CD4-positive, alpha-beta T cell (primary cell): ENCODE data around the gene ZNF480. TPM values are rescaled to one million over a fixed set of nuclear protein-coding genes. Genes with fewer than 3 reads are reported as not detected.
"Not testable (repeated sequence)": the region's sequence is repeated elsewhere in the genome, so short reads cannot be mapped to it uniquely, and the experiment has no call there.

ENCODE experiments used
- ATAC-seq: fragments of 200-7000 bp; cut with Tn5 transposase; one replicate; pipeline ENCODE4 v1.10.0; 2022; ENCODE audit warnings: mild to moderate bottlenecking; ENCODE audit not compliant: poor library complexity
- CTCF ChIA-PET: fragments of 350-600 bp; sonication (Branson Sonifier 250); formaldehyde crosslinking; loops from one replicate; lab custom pipeline; 2021; ENCODE audit warnings: antibody characterized with exemption, inconsistent platforms; lab: Charles Lee
- POLR2A ChIA-PET: fragments of 350-600 bp; sonication (Branson Sonifier 250); formaldehyde crosslinking; loops from one replicate; lab custom pipeline; 2021; ENCODE audit warnings: antibody characterized with exemption, inconsistent platforms; lab: Charles Lee
- DNase-seq, 14 experiments: peaks; one replicate each; pipeline ENCODE4 v3.0.0-alpha.2; 2013 to 2020; ENCODE audit warnings: mixed read lengths in 2 of 14
- H3K27ac ChIP-seq, 2 donors: one replicate each; pipeline versions ENCODE4 v1.5.1 to v1.7.0; 2013; ENCODE audit warnings: low read length in 2 of 2, low read depth in 1 of 2, mild to moderate bottlenecking in 1 of 2
- H3K27me3 ChIP-seq, 2 experiments: 1 replicate in 1 of 2; 2 replicates in 1 of 2; pipeline versions ENCODE4 v1.6.1 to v1.7.0; 2013; ENCODE audit warnings: low read length in 2 of 2, control low read depth in 1 of 2, mild to moderate bottlenecking in 1 of 2, moderate library complexity in 1 of 2; ENCODE audit not compliant: insufficient read depth in 2 of 2, control insufficient read depth in 1 of 2
- H3K36me3 ChIP-seq: one replicate; pipeline ENCODE4 v1.6.1; 2013; ENCODE audit warnings: low read length, control low read depth; ENCODE audit not compliant: insufficient read depth
- H3K4me1 ChIP-seq: one replicate; pipeline ENCODE4 v1.6.1; 2013; ENCODE audit warnings: low read length, control low read depth; ENCODE audit not compliant: insufficient read depth
- H3K4me3 ChIP-seq: one replicate; pipeline ENCODE4 v1.5.1; 2013; ENCODE audit warnings: mild to moderate bottlenecking, low read length, moderate library complexity
- H3K9me3 ChIP-seq, 2 experiments: 1 replicate in 1 of 2; 2 replicates in 1 of 2; pipeline versions ENCODE4 v1.6.1 to v1.7.0; 2013; ENCODE audit warnings: low read length in 2 of 2, mild to moderate bottlenecking in 2 of 2, control low read depth in 1 of 2, moderate library complexity in 1 of 2; ENCODE audit not compliant: control insufficient read depth in 1 of 2, insufficient read depth in 1 of 2
- H3K27ac Mint-ChIP-seq: one replicate; pipeline ENCODE4 v1.8.0; 2020; ENCODE audit warnings: mixed read lengths
- H3K27me3 Mint-ChIP-seq: one replicate; pipeline ENCODE4 v1.8.0; 2021; ENCODE audit warnings: mixed read lengths
- H3K36me3 Mint-ChIP-seq: one replicate; pipeline ENCODE4 v1.8.0; 2021; ENCODE audit warnings: low read depth, mixed read lengths
- H3K4me1 Mint-ChIP-seq: one replicate; pipeline ENCODE4 v1.8.0; 2021; ENCODE audit warnings: low read depth, mixed read lengths
- H3K4me3 Mint-ChIP-seq: one replicate; pipeline ENCODE4 v1.8.0; 2020; ENCODE audit warnings: mild to moderate bottlenecking, mixed read lengths
- H3K9me3 Mint-ChIP-seq: one replicate; pipeline ENCODE4 v1.8.0; 2020; ENCODE audit warnings: mixed read lengths
- intact Hi-C, 2 experiments: fragments of 100-400 bp; cut with DNase I in 1 of 2; cut with micrococcal nuclease in 1 of 2; formaldehyde crosslinking; loops; one replicate each; pipeline versions ENCODE4 v1.15.1 to v1.9.0; 2023 to 2025; cut with DNase I, micrococcal nuclease
- total RNA-seq, 174 experiments: library from RNA in 2 of 174; stranded (reverse) in 2 of 174; gene quantifications; one replicate each; pipeline ENCODE4 v1.2.3 and lab custom pipeline; 2021 to 2026
- TF ChIP-seq, protein P1 (sequence below): fragments of 200-600 bp; IDR thresholded peaks from one replicate; pipeline ENCODE4 v1.8.0; 2022; ENCODE audit warnings: antibody characterized with exemption, mild to moderate bottlenecking

ZNF480 gene
- total RNA-seq, 2 experiments from 2014 or later: 4.8 to 5.3 TPM

DNA sequence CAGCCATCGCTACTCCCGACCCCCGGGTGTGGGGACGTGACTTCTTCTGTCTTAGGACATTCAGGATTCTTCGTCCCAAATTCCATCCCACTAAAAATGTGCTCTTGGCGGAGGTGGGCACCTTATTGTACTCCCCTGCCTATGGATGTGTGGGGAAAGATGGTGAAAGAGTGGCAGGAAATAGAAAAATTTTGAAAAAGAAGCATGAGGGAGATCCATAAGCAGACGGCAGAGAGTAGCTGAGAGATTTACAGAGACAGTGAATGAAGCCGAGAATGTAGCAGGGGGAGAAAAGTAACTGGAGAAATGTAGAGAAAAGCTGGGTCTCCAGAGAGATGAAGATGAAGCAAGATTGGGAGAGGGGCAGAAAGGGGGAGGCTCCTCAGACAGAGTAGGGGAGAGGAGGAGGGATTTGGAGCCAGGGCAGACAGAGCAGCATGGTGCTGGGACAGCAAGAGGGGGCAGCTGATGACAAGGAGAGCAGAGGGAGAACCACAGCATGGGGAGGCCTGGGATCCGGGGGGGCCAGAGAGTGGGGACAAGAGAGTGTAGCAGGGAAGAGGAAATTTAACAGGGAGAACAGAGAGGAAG is 39.9 kb downstream of the ZNF480 start:
- Mint-ChIP-seq H3K36me3 (peaks cover 53% of the 10 kb centered on the region), H3K4me1 (peaks cover 17% of the 10 kb centered on the region), H3K9me3 (peaks cover 9% of the 10 kb centered on the region), H3K27me3 (no peaks in the 10 kb centered on the region), H3K4me3 (peak overlapping the region; percentile 94), H3K27ac (peak overlapping the region; percentile 94)
- ChIA-PET POLR2A (interaction anchor here (0.6 to 2.0 kb wide), 6 partner anchors 14 to 288 kb away, joined by 3 to 8 read pairs (median 4); partner anchors contain the start of genes PPP2R1A, ZNF528, ZNF578 and ZNF880), CTCF (interaction anchor here (0.6 kb wide), 1 partner anchor 42 kb away, joined by 5 read pairs; no protein-coding TSS in a partner anchor)
- Histone ChIP-seq H3K27me3 (no peaks in the 10 kb centered on the region), H3K4me3 (peak overlapping the region; percentile 84), H3K36me3 (peaks cover 2% of the 10 kb centered on the region), H3K4me1 (peaks cover 13% of the 10 kb centered on the region), H3K27ac (peak overlapping the region in 1 of 2 donors; percentile 69), H3K9me3 (peaks cover 20 to 62% of the 10 kb centered on the region in 2 experiments)
- TF ChIP-seq, protein P1, sequence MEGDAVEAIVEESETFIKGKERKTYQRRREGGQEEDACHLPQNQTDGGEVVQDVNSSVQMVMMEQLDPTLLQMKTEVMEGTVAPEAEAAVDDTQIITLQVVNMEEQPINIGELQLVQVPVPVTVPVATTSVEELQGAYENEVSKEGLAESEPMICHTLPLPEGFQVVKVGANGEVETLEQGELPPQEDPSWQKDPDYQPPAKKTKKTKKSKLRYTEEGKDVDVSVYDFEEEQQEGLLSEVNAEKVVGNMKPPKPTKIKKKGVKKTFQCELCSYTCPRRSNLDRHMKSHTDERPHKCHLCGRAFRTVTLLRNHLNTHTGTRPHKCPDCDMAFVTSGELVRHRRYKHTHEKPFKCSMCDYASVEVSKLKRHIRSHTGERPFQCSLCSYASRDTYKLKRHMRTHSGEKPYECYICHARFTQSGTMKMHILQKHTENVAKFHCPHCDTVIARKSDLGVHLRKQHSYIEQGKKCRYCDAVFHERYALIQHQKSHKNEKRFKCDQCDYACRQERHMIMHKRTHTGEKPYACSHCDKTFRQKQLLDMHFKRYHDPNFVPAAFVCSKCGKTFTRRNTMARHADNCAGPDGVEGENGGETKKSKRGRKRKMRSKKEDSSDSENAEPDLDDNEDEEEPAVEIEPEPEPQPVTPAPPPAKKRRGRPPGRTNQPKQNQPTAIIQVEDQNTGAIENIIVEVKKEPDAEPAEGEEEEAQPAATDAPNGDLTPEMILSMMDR: no peak
- no peak for DNase-seq
- no peak for ATAC-seq
- intact Hi-C loops: loop anchor here in 1 of 2 experiments (5.0 kb wide), 3 partner anchors 35 to 190 kb away; partner anchors contain the start of genes ZNF480 and ZNF808

DNA sequence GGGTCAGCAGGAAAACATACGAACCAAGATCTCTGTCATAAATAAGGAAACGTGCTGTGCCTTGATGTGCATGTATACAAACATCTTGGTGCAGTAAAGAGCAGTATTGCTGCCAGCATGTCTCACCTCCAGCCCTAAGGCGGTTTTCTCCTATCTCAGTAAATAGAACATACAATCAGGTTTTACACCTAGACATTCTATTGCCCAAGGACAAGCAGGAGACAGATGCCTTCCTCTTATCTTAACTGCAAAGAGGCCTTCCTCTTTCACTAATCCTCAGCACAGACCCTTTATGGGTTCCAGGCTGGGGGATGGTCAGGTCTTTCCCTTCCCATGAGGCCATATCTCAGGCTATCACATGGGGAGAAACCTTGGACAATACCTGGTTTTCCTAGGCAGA is 42.1 kb downstream of the ZNF480 start:
- POLR2A ChIA-PET, CTCF ChIA-PET, ATAC-seq, H3K27me3 ChIP-seq, DNase-seq, H3K9me3 Mint-ChIP-seq, H3K27me3 Mint-ChIP-seq, H3K27ac ChIP-seq, H3K4me3 ChIP-seq, H3K27ac Mint-ChIP-seq, H3K36me3 ChIP-seq: not testable (repeated sequence)
- Histone ChIP-seq H3K9me3 (peaks cover 0 to 59% of the 10 kb centered on the region in 2 experiments), H3K4me1 (peaks cover 13% of the 10 kb centered on the region)
- peak overlapping the region; percentile 55 for H3K4me3 Mint-ChIP-seq
- intact Hi-C loops: loop anchor here in 1 of 2 experiments (5.0 kb wide), 3 partner anchors 33 to 188 kb away; partner anchors contain the start of genes ZNF480 and ZNF808
- H3K36me3 Mint-ChIP-seq: peaks cover 40% of the 10 kb centered on the region
- H3K4me1 Mint-ChIP-seq: peaks cover 21% of the 10 kb centered on the region

DNA sequence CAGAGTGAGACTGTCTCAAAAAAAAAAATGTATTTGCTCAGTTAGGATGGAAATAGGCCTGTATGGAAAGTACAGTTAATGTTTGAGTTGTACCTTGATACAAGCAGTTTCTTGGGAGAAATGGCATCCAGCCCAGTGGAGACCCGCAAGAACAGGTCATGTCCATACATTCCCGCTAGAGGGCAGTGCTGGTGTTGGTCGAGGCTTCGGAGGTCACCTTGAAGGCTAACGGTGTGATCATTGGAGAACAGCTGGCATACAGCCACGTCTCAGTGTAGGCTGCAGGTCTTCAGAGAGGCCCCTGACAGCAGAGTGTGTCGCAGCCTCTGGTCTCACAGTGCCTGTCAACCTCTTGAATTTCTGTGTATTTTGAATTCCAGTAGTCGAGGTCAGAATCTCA is 46.6 kb downstream of the ZNF480 start:
- Histone ChIP-seq H3K27me3 (no peaks in the 10 kb centered on the region), H3K36me3 (no peaks in the 10 kb centered on the region), H3K4me1 (no peaks in the 10 kb centered on the region), H3K27ac (no peak overlapping the region), H3K9me3 (peaks cover 0 to 32% of the 10 kb centered on the region in 2 experiments), H3K4me3 (no peak overlapping the region)
- peaks cover 4% of the 10 kb centered on the region for H3K9me3 Mint-ChIP-seq
- no peak overlapping the region for H3K4me3 Mint-ChIP-seq
- intact Hi-C loops: loop anchor here in 1 of 2 experiments (2.0 kb wide), 1 partner anchor 405 kb away; no protein-coding TSS in a partner anchor
- H3K27ac Mint-ChIP-seq: no peak overlapping the region
- ChIA-PET CTCF (no interaction called here), POLR2A (no interaction called here)
- peak; percentile 70 for ATAC-seq
- peaks cover 4% of the 10 kb centered on the region for H3K4me1 Mint-ChIP-seq
- H3K36me3 Mint-ChIP-seq: peaks cover 33% of the 10 kb centered on the region
- H3K27me3 Mint-ChIP-seq: no peaks in the 10 kb centered on the region
- TF ChIP-seq, protein P1: peak; percentile 63
- peak; percentile 9 to 76 (median 32) for DNase-seq
